Astrocyte of the cerebellum (primary cell): Measurements from ENCODE around the gene HOXD12.

Source experiments
- DNase-seq: peaks from one replicate; pipeline ENCODE4 v3.0.0-alpha.2; 2011; ENCODE audit warnings: low read depth
- H3K4me3 ChIP-seq: 2 replicates; pipeline ENCODE4 v1.5.1; 2011; ENCODE audit warnings: mild to moderate bottlenecking, low read depth, low read length, moderate library complexity
- in situ Hi-C: cut with HindIII; loops from 2 replicates; pipeline ENCODE4 v1.10.0; 2017; ENCODE audit warnings: low sequenced_read_pairs
- TF ChIP-seq, protein P1 (sequence below): IDR thresholded peaks from 2 replicates; pipeline ENCODE4 v1.5.1; 2012; ENCODE audit warnings: low read length, low read depth, moderate library complexity, mild to moderate bottlenecking; ENCODE audit errors: missing control alignments

HOXD12 gene

DNA sequence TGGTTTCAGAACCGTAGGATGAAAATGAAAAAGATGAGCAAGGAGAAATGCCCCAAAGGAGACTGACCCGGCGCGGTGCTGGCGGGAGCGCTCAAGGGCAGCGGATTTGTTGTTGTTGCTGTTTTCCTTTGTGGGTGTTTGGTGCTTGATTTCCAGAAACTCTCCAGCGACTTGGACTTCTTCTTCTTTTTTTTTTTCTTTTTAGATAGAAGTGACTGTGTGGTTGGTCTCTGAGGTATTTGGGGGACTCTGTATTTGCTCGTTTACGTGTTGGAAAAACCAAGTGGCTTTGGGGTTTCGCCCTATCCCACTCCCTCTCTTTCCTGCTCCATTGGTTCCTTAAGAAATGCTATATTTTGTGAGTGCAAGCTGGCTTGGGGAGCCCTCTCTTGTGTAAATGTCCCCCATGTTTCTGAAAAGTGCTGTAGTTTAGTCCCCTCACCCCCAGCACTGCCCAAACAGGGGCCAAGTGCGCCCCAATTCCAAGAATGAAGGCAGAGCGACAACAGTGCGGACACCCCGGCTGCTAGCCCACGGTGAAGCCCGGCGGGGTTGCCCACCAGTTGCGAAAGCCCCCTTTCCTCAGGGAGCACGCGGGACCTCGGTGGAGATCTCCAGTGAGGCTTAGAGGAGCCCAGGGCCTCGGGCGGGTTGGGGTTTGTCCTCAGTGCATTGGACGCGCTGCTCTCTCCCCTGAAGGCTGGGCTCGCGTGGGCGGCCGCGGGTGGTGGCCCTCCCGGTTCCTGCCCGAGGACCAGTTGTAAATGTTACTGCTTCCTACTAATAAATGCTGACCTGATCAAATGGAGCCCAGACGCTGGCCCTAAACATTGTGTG, 24.7 kb downstream of the HOXD12 start:
- TF ChIP-seq, protein P1, sequence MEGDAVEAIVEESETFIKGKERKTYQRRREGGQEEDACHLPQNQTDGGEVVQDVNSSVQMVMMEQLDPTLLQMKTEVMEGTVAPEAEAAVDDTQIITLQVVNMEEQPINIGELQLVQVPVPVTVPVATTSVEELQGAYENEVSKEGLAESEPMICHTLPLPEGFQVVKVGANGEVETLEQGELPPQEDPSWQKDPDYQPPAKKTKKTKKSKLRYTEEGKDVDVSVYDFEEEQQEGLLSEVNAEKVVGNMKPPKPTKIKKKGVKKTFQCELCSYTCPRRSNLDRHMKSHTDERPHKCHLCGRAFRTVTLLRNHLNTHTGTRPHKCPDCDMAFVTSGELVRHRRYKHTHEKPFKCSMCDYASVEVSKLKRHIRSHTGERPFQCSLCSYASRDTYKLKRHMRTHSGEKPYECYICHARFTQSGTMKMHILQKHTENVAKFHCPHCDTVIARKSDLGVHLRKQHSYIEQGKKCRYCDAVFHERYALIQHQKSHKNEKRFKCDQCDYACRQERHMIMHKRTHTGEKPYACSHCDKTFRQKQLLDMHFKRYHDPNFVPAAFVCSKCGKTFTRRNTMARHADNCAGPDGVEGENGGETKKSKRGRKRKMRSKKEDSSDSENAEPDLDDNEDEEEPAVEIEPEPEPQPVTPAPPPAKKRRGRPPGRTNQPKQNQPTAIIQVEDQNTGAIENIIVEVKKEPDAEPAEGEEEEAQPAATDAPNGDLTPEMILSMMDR = no peak
- no peak for DNase-seq
- no peak overlapping the region for H3K4me3 ChIP-seq
- in situ Hi-C loops = loop anchor here (25.0 kb wide), 1 partner anchor 1013 kb away; no protein-coding TSS in a partner anchor

DNA sequence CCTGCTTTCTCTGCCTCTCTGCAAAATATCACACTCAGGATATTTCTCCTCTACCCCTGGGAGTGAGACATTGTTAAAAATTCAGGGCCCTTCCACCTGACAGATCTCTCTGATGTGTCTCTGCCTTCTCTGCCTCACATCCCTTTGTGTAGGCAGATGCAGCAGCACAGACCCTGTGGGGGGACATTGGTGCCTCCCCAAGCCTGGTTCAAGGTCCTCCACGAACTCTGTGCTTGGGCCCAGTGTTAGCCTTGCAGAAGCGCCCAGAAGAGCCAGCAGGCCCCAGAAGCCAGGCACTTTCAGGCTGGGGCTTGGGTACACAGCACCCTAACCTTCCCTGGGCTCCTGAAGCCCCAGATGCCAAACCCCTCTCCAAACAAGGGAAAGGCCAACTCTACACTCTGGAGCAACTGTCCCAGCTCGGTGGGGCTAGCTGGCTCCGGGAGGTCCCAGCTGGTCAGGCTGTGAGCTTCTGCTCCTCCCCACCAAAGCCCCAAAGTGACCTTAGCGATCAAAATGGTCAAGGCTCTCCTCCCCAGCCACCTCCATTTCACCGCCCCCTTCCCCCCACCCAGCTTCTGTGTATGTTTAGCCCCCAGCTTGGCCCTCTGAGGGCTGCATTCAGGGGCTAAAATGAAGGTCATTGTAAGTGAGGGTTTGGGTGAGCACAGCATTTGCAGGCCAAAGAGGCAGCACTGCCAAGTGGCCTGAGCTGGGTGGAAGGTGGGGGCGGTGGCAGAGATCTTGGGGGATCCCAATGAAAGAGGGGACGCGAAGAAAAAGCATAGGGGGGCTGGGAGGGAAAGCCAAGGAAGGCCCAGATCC, 25.6 kb downstream of the HOXD12 start:
- DNase-seq = no peak
- no peak overlapping the region for H3K4me3 ChIP-seq
- in situ Hi-C loops = loop anchor here (25.0 kb wide), 1 partner anchor 1012 kb away; no protein-coding TSS in a partner anchor
- TF ChIP-seq, protein P1 = no peak

DNA sequence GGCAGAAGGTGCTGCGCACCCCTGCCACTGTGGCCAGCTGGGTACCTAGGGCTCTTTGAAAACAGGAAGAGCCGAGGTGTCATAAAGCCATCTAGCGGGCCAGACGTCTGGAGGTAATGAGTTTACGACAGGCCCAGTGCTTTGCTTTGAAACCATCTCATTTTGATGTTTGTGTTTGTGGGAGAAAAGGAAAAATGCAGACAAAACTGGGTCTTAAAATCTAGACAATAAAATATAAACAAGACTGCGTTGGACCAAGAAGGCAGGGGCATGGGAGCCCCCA, 26.1 kb downstream of the HOXD12 start:
- in situ Hi-C loops = no loop called here
- TF ChIP-seq, protein P1 = no peak
- H3K4me3 ChIP-seq = no peak overlapping the region
- DNase-seq = no peak

DNA sequence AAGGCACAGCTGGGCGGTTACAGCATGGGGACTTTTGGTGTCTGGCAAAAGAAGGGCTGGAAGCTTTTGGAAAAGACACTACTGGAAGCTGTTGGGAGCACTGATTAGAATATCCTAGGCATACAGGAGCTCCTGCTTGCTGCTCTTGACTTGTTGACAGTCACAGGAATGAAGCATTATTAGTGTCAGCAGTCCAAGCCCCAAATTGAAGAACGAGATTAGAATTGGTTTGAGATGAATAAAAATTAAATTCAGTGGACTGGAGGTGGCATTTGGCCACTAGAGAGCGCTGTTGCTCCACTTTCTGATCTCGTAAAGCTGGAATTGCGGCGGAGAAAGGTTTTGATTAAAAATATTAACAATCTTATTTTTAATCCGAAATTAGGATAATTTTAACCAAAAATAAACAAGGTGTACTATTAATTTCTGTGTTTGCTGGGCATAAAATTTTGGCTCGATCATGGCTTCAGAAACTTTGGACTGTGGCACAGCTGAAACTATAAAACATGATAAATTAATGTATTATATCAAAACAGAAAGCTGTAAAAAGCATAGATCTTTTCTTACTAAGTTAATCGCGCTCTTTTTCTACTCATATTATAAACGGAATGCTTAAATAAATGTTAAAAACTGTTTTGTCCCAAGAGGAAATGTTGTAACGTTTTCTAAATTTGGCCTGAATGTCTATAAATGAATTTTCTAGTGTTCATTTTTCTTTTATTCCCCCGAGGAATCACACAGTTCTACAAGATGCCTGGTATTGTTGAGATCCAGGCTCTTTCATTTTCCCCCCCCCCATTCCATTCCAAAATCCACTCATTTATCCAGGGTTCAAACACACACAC, 27.6 kb downstream of the HOXD12 start:
- TF ChIP-seq, protein P1 = peak; percentile 75
- in situ Hi-C loops = no loop called here
- DNase-seq = peak; percentile 38
- H3K4me3 ChIP-seq = no peak overlapping the region

DNA sequence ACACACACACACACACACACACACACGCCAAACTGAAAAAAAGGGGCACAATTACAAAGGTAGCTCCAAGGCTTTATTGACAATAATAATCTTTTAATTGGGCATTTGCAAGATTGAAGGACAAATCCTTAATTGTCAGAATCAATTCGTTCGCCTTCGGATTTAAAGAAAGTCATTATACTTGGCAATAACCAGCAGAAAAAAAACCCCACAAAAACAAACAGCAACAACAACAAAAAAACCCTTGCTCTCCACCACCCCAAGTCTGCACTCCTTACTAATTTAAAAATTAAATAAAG, 28.1 kb downstream of the HOXD12 start:
- TF ChIP-seq, protein P1 = no peak
- no peak for DNase-seq
- in situ Hi-C loops = no loop called here
- H3K4me3 ChIP-seq = no peak overlapping the region
